ENCODE results near the gene GABRG3.

GABRG3 gene

GRCh38 chr15:27019687-27020086 is 48.7 kb downstream of the GABRG3 start:
- TF ChIP-seq JUND (IDR thresholded peaks at IDR 0.05; ENCODE audit: low read depth) = no peak
- in situ Hi-C loops (cut with HindIII; ENCODE audit: low pct_unique_long_range_greater_than_20kb, low sequenced_read_pairs) = no loop called here
- DNase-seq (ENCODE audit: low read depth in 1 of 2, low spot score in 1 of 2) = no peak

- no peak for TF ChIP-seq JUND (IDR thresholded peaks at IDR 0.05; ENCODE audit: low read depth)
- DNase-seq (ENCODE audit: low read depth in 1 of 2, low spot score in 1 of 2) = no peak
- in situ Hi-C loops (cut with HindIII; ENCODE audit: low pct_unique_long_range_greater_than_20kb, low sequenced_read_pairs) = no loop called here
These were observed 54.5 kb downstream of the GABRG3 start for GRCh38 chr15:27025481-27025966.

- in situ Hi-C loops (cut with HindIII; ENCODE audit: low pct_unique_long_range_greater_than_20kb, low sequenced_read_pairs) = no loop called here
- DNase-seq (ENCODE audit: low read depth in 1 of 2, low spot score in 1 of 2) = no peak
- TF ChIP-seq JUND (IDR thresholded peaks at IDR 0.05; ENCODE audit: low read depth) = no peak
These were observed 56.2 kb downstream of the GABRG3 start for GRCh38 chr15:27027229-27027628.

- no peak for TF ChIP-seq JUND (IDR thresholded peaks at IDR 0.05; ENCODE audit: low read depth)
- in situ Hi-C loops (cut with HindIII; ENCODE audit: low pct_unique_long_range_greater_than_20kb, low sequenced_read_pairs) = no loop called here
- DNase-seq (ENCODE audit: low read depth in 1 of 2, low spot score in 1 of 2) = no peak
These were observed 58.0 kb downstream of the GABRG3 start for GRCh38 chr15:27028858-27029477.

- TF ChIP-seq JUND (IDR thresholded peaks at IDR 0.05; ENCODE audit: low read depth) = no peak
- in situ Hi-C loops (cut with HindIII; ENCODE audit: low pct_unique_long_range_greater_than_20kb, low sequenced_read_pairs) = no loop called here
- DNase-seq (ENCODE audit: low read depth in 1 of 2, low spot score in 1 of 2) = no peak
These were observed 65.2 kb downstream of the GABRG3 start for GRCh38 chr15:27036210-27036609.

- no peak for TF ChIP-seq JUND (IDR thresholded peaks at IDR 0.05; ENCODE audit: low read depth)
- DNase-seq (ENCODE audit: low read depth in 1 of 2, low spot score in 1 of 2) = no peak
- in situ Hi-C loops (cut with HindIII; ENCODE audit: low pct_unique_long_range_greater_than_20kb, low sequenced_read_pairs) = no loop called here
These were observed 66.5 kb downstream of the GABRG3 start for GRCh38 chr15:27037501-27037900.

GRCh38 chr15:27039152-27039551 is 68.2 kb downstream of the GABRG3 start:
- in situ Hi-C loops (cut with HindIII; ENCODE audit: low pct_unique_long_range_greater_than_20kb, low sequenced_read_pairs) = no loop called here
- TF ChIP-seq JUND (IDR thresholded peaks at IDR 0.05; ENCODE audit: low read depth) = no peak
- no peak for DNase-seq (ENCODE audit: low read depth in 1 of 2, low spot score in 1 of 2)

GRCh38 chr15:27042230-27042629 is 71.2 kb downstream of the GABRG3 start:
- in situ Hi-C loops (cut with HindIII; ENCODE audit: low pct_unique_long_range_greater_than_20kb, low sequenced_read_pairs) = no loop called here
- DNase-seq (ENCODE audit: low read depth in 1 of 2, low spot score in 1 of 2) = no peak
- TF ChIP-seq JUND (IDR thresholded peaks at IDR 0.05; ENCODE audit: low read depth) = no peak

GRCh38 chr15:27042646-27043045 is 71.7 kb downstream of the GABRG3 start:
- TF ChIP-seq JUND (IDR thresholded peaks at IDR 0.05; ENCODE audit: low read depth) = no peak
- in situ Hi-C loops (cut with HindIII; ENCODE audit: low pct_unique_long_range_greater_than_20kb, low sequenced_read_pairs) = no loop called here
- DNase-seq (ENCODE audit: low read depth in 1 of 2, low spot score in 1 of 2) = no peak

GRCh38 chr15:27043770-27044169 is 72.8 kb downstream of the GABRG3 start:
- DNase-seq (ENCODE audit: low read depth in 1 of 2, low spot score in 1 of 2) = no peak
- TF ChIP-seq JUND (IDR thresholded peaks at IDR 0.05; ENCODE audit: low read depth) = no peak
- in situ Hi-C loops (cut with HindIII; ENCODE audit: low pct_unique_long_range_greater_than_20kb, low sequenced_read_pairs) = no loop called here

- in situ Hi-C loops (cut with HindIII; ENCODE audit: low pct_unique_long_range_greater_than_20kb, low sequenced_read_pairs) = no loop called here
These were observed 74.8 kb downstream of the GABRG3 start for GRCh38 chr15:27045796-27046195.

GRCh38 chr15:27046880-27047279 is 75.9 kb downstream of the GABRG3 start:
- in situ Hi-C loops (cut with HindIII; ENCODE audit: low pct_unique_long_range_greater_than_20kb, low sequenced_read_pairs) = no loop called here
- DNase-seq (ENCODE audit: low read depth in 1 of 2, low spot score in 1 of 2) = no peak
- TF ChIP-seq JUND (IDR thresholded peaks at IDR 0.05; ENCODE audit: low read depth) = no peak

More at GRCh38 chr15:27045796-27046195, 74.8 kb downstream of the GABRG3 start:
- no peak for DNase-seq (ENCODE audit: low read depth in 1 of 2, low spot score in 1 of 2)
- no peak for TF ChIP-seq JUND (IDR thresholded peaks at IDR 0.05; ENCODE audit: low read depth)

- in situ Hi-C loops (cut with HindIII; ENCODE audit: low pct_unique_long_range_greater_than_20kb, low sequenced_read_pairs) = no loop called here
- TF ChIP-seq JUND (IDR thresholded peaks at IDR 0.05; ENCODE audit: low read depth) = no peak
- DNase-seq (ENCODE audit: low read depth in 1 of 2, low spot score in 1 of 2) = no peak
These were observed 79.2 kb downstream of the GABRG3 start for GRCh38 chr15:27050163-27050562.

- DNase-seq (ENCODE audit: low read depth in 1 of 2, low spot score in 1 of 2) = no peak
- in situ Hi-C loops (cut with HindIII; ENCODE audit: low pct_unique_long_range_greater_than_20kb, low sequenced_read_pairs) = no loop called here
- TF ChIP-seq JUND (IDR thresholded peaks at IDR 0.05; ENCODE audit: low read depth) = no peak
These were observed 83.4 kb downstream of the GABRG3 start for GRCh38 chr15:27054426-27054825.

Data from T47D (cell line).